ENCODE data around the gene CXCL11.
"Not testable (repeated sequence)": the region's sequence is repeated elsewhere in the genome, so short reads cannot be mapped to it uniquely, and the experiment has no call there.

CXCL11 gene

DNA sequence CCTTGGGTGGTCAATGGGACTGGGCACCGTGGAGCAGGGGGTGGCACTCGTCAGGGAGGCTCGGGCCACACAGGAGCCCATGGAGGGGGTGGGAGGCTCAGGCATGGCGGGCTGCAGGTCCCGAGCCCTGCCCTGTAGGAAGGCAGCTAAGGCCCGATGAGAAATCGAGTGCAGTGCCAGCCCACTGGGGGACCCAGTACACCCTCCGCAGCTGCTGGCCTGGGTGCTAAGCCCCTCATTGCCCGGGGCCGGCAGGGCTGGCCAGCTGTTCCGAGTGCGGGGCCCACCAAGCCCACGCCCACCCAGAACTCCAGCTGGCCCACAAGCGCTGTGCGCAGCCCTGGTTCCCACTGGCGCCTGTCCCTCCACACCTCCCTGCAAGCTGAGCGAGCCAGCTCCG lies 7.4 kb upstream of the CXCL11 start:
- not testable (repeated sequence) for H3K4me1 ChIP-seq, H3K4me3 ChIP-seq, H3K27ac ChIP-seq, H3K9ac ChIP-seq, H3K4me2 ChIP-seq, H3K27me3 ChIP-seq, H4K20me1 ChIP-seq, H3K36me3 ChIP-seq
- H3K9me3 ChIP-seq (replicated peaks in 1 of 11): peaks cover 0 to 13% (median 6%) of the 10 kb centered on the region in 11 experiments; a peak in 13 of 22 replicates

GRCh38 chr4:76042241-76042998 lies 6.5 kb upstream of the CXCL11 start:
- H3K36me3 ChIP-seq, H3K27me3 ChIP-seq, H3K4me3 ChIP-seq, H3K9ac ChIP-seq, H4K20me1 ChIP-seq, H3K4me1 ChIP-seq, H3K4me2 ChIP-seq, H3K27ac ChIP-seq: not testable (repeated sequence)
- H3K9me3 ChIP-seq (replicated peaks in 1 of 11): peaks cover 0 to 13% (median 6%) of the 10 kb centered on the region in 11 experiments; a peak in 13 of 22 replicates

DNA sequence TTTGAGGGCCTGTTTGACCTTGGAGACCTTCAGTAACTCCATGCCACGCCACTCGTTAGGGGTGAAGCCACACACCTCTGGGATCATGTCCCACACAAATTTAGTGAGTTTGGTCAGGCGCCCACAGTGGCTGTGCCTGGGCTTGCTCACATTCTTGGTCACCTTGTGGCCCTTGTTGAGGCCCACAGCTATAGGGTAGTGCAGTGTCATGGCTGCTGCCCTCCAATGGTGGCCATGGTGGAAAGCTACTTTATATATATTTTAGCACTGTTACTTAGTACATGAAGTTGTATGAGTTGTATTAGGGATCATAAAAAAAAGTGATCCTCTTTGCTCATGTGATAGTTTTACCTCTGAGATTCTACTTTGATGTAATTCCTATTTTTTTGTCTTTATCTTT lies 985 bp upstream of the CXCL11 start:
- no peak for TF ChIP-seq Cebpa-rat (IDR thresholded peaks at IDR 0.05)

DNA sequence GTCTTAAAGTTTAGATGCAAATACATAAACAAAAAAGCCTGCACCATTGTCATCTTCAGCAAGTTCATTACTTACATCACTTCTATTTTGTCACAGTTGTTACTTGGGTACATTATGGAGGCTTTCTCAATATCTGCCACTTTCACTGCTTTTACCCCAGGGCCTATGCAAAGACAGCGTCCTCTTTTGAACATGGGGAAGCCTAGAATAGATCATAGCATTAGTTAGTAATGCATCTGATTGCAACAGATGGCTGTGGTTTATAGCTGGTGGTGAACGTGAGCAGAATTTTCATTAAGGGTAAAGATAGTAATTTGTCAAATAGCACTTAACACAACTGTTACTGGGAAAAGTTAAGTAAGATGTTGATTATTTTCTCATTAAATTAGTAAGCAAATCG lies 729 bp downstream of the CXCL11 start:
- H3K4me2 ChIP-seq: peak overlapping the region in 8 of 11 experiments; percentile 2 to 51 (median 21); a peak in 11 of 22 replicates
- no peaks in the 10 kb centered on the region for H4K20me1 ChIP-seq
- peaks cover 0 to 21% (median 11%) of the 10 kb centered on the region in 10 experiments; a peak in 13 of 20 replicates for H3K4me1 ChIP-seq
- H3K9ac ChIP-seq: no peak overlapping the region
- peak overlapping the region in 8 of 11 experiments; percentile 22 to 66 (median 44); a peak in 12 of 22 replicates for H3K27ac ChIP-seq
- H3K36me3 ChIP-seq: no peaks in the 10 kb centered on the region
- H3K27me3 ChIP-seq: no peaks in the 10 kb centered on the region
- H3K9me3 ChIP-seq (replicated peaks in 1 of 11): no peaks in the 10 kb centered on the region
- peak in 5 of 11 experiments; percentile 25 to 67 (median 34); a peak in 6 of 22 replicates for TF ChIP-seq Cebpa-rat (IDR thresholded peaks at IDR 0.05)
- no peak overlapping the region for H3K4me3 ChIP-seq

More for the DNA sequence above, 985 bp upstream of the CXCL11 start:
- H3K4me2 ChIP-seq: no peak overlapping the region
- no peak overlapping the region for H3K9ac ChIP-seq
- H3K27me3 ChIP-seq: no peaks in the 10 kb centered on the region
- H3K4me1 ChIP-seq: peaks cover 0 to 21% (median 11%) of the 10 kb centered on the region in 10 experiments; a peak in 13 of 20 replicates
- H3K4me3 ChIP-seq: no peak overlapping the region
- peak overlapping the region in 1 of 11 experiments; percentile 14; a peak in 2 of 22 replicates for H3K27ac ChIP-seq
- no peaks in the 10 kb centered on the region for H3K36me3 ChIP-seq
- H4K20me1 ChIP-seq: no peaks in the 10 kb centered on the region
- H3K9me3 ChIP-seq (replicated peaks in 1 of 11): no peaks in the 10 kb centered on the region

DNA sequence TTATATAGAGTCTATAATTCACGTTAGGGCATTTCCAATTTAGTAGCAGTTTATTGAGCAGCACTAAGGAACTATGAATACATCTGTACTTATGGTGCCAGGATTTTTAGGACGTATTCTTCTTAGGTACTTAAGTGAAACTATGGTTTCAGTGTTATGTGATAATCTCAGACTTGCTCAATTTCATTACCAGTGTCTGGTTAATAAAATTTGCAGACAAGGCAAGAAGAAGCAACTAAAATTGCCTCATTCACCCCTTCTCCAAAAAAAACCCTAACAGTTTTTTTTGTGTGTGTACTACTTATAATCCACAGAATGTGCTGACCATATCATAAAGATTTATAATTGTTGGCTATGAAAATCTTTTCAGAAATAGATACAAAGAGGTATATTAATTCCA lies 6.6 kb downstream of the CXCL11 start:
- Histone ChIP-seq H3K9me3 (replicated peaks in 1 of 11) (no peaks in the 10 kb centered on the region), H3K36me3 (no peaks in the 10 kb centered on the region), H3K27ac (no peak overlapping the region), H3K4me2 (peak overlapping the region in 3 of 11 experiments; percentile 73 to 89 (median 84); a peak in 5 of 22 replicates), H4K20me1 (no peaks in the 10 kb centered on the region), H3K4me1 (peaks cover 6 to 26% (median 8%) of the 10 kb centered on the region in 10 experiments; a peak in 19 of 20 replicates), H3K4me3 (no peak overlapping the region), H3K9ac (no peak overlapping the region), H3K27me3 (no peaks in the 10 kb centered on the region)
- TF ChIP-seq Cebpa-rat (IDR thresholded peaks at IDR 0.05): no peak

GRCh38 chr4:76028350-76028765 lies 7.5 kb downstream of the CXCL11 start:
- Histone ChIP-seq H3K9me3 (replicated peaks in 1 of 11) (no peaks in the 10 kb centered on the region), H3K9ac (peak overlapping the region in 7 of 11 experiments; percentile 34 to 60 (median 43); a peak in 10 of 22 replicates)

DNA sequence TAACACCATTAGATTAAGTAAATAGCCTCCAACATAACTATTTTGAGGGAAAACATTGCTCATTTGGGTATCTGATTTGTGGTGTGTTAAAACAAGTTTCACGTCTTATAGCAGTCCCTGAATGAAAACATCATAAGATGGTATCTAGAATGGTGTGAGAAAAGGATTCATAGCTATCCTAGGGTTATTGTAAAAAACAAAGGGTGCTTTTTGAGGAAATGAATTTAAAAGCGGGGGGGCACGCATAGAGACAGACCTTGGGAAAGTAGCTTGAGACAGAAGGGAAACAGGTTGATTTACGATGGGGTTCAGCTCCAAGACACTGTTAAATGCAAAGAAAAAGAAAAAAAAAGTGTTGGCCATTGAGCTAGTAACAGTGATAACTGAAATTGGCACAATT lies 11.8 kb downstream of the CXCL11 start:
- no peaks in the 10 kb centered on the region for H3K27me3 ChIP-seq
- peaks cover 6 to 55% (median 10%) of the 10 kb centered on the region in 10 experiments; a peak in 19 of 20 replicates for H3K4me1 ChIP-seq
- H3K9ac ChIP-seq: no peak overlapping the region
- peak overlapping the region in 4 of 11 experiments; percentile 43 to 79 (median 52); a peak in 6 of 22 replicates for H3K4me2 ChIP-seq
- no peak overlapping the region for H3K27ac ChIP-seq
- H3K9me3 ChIP-seq (replicated peaks in 1 of 11): no peaks in the 10 kb centered on the region
- no peak for TF ChIP-seq Cebpa-rat (IDR thresholded peaks at IDR 0.05)
- H3K36me3 ChIP-seq: no peaks in the 10 kb centered on the region
- no peak overlapping the region for H3K4me3 ChIP-seq
- H4K20me1 ChIP-seq: no peaks in the 10 kb centered on the region

More at GRCh38 chr4:76028350-76028765, 7.5 kb downstream of the CXCL11 start:
- Histone ChIP-seq H3K27me3 (no peaks in the 10 kb centered on the region), H3K4me3 (0 out of 20 replicates have a peak overlapping the region, but pooled peaks of 1 of the 10 experiments have one; percentile 20), H3K36me3 (no peaks in the 10 kb centered on the region), H3K27ac (peak overlapping the region in 9 of 11 experiments; percentile 12 to 74 (median 37); a peak in 11 of 22 replicates), H4K20me1 (no peaks in the 10 kb centered on the region), H3K4me2 (peak overlapping the region; percentile 43 to 89 (median 62)), H3K4me1 (peaks cover 6 to 34% (median 9%) of the 10 kb centered on the region in 10 experiments; a peak in 19 of 20 replicates)
- TF ChIP-seq Cebpa-rat (IDR thresholded peaks at IDR 0.05): no peak

- H3K4me2 ChIP-seq: peak within 1 kb of the TSS in 7 of 11 experiments; percentile 11 to 79 (median 43); a peak in 10 of 22 replicates
- H3K36me3 ChIP-seq: no peaks in the 10 kb centered on the region
- no peak within 1 kb of the TSS for H3K9ac ChIP-seq
- no peak for TF ChIP-seq Cebpa-rat (IDR thresholded peaks at IDR 0.05)
- peaks cover 2 to 48% (median 6%) of the 10 kb centered on the region in 10 experiments; a peak in 19 of 20 replicates for H3K4me1 ChIP-seq
- no peaks in the 10 kb centered on the region for H4K20me1 ChIP-seq
- no peak within 1 kb of the TSS for H3K27ac ChIP-seq
- no peak within 1 kb of the TSS for H3K4me3 ChIP-seq
- H3K27me3 ChIP-seq: no peaks in the 10 kb centered on the region
- no peaks in the 10 kb centered on the region for H3K9me3 ChIP-seq (replicated peaks in 1 of 11)
These were observed 12.5 kb downstream of the CXCL11 start, which contains the start of gene CXCL10 for GRCh38 chr4:76023389-76023788. Gene CXCL10, minus strand, starts transcription at chr4:76023497. Its CDS starts 66 bp downstream, at chr4:76023431.

DNA sequence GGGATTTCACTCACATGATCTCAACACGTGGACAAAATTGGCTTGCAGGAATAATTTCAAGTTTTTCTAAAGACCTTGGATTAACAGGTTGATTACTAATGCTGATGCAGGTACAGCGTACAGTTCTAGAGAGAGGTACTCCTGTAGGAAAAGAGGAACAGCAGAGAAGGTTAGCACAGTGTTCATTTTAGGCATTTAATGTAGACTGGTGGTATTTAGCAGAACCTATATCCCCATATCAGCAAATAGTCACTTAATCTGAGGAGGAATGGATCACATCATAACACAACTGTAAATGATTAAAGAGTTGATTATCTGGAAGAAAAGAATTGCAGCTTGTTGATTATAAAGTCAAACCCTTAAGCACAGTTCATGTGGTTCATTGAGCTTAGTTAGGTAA lies 13.2 kb downstream of the CXCL11 start:
- H3K4me1 ChIP-seq: peaks cover 0 to 43% (median 3%) of the 10 kb centered on the region in 10 experiments; a peak in 9 of 20 replicates

More for the DNA sequence above, 13.2 kb downstream of the CXCL11 start:
- no peaks in the 10 kb centered on the region for H3K9me3 ChIP-seq (replicated peaks in 1 of 11)
- no peaks in the 10 kb centered on the region for H4K20me1 ChIP-seq
- no peaks in the 10 kb centered on the region for H3K27me3 ChIP-seq
- no peak for TF ChIP-seq Cebpa-rat (IDR thresholded peaks at IDR 0.05)
- H3K4me2 ChIP-seq: peak overlapping the region in 2 of 11 experiments; percentile 58 to 79; a peak in 4 of 22 replicates
- no peak overlapping the region for H3K9ac ChIP-seq
- H3K4me3 ChIP-seq: no peak overlapping the region
- H3K36me3 ChIP-seq: no peaks in the 10 kb centered on the region
- no peak overlapping the region for H3K27ac ChIP-seq

All from BLaER1 treated with 17β-estradiol and CSF1 and Interleukin-3, amounts not matched to agents 10 nM and 100 nM (cell line).